KG1 (cell line): ENCODE results near the gene AKR1A1.
"Not testable (repeated sequence)": the region's sequence is repeated elsewhere in the genome, so short reads cannot be mapped to it uniquely, and the experiment has no call there.

Experiments used
- DNase-seq: peaks from one replicate; lab custom pipeline; 2025; lab: John Stamatoyannopoulos, UW

The AKR1A1 gene

DNA sequence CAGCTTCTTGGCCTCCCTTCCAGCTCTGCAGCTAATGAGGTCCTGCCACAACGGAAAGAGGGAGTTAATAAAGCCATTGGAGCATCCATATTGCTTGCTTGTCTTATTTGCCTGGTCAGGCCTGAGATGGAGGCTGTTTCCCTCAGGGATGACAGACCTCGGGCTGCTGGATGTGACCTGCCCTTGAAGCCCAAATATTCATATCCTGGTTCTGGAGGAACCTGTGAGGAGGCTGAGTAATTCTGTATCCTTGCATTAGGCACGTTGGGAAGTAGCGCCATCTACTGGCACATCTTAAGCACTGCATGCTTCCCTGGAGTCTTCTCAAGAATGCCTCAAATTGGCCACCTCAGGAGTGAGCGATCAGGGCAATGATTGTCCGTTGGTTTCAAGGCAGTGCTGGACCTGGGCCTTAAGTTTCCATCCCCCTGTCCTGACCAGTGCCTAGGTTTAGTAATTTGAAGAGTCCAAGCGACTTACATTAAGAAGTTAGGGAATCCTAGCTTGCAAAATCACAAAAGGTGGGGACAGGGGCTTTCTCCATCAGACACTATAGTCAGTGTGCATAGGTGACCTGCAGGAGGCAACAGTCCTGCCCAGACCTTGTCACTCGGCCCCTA is 19.4 kb downstream of the AKR1A1 start:
- DNase-seq, result peak; percentile 21

DNA sequence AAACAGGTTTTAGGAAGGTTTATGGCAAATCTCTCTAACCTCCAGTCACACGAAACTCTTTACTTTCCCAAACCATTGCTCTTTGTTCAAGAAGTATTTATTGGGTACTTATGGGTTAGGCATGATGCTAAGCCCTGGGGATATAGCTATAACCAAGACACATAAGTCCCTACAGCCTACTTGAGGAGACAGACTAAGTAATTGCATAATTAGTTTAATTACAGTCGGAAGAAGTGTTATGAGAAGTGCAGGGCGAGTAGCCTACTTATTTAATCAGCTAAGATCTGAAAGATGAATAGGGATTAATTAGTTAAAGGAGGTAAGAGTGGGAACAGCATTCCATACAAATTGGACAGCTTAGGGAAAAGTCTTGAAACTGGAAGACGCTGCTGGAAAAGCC is 20.0 kb downstream of the AKR1A1 start:
- no peak for DNase-seq

DNA sequence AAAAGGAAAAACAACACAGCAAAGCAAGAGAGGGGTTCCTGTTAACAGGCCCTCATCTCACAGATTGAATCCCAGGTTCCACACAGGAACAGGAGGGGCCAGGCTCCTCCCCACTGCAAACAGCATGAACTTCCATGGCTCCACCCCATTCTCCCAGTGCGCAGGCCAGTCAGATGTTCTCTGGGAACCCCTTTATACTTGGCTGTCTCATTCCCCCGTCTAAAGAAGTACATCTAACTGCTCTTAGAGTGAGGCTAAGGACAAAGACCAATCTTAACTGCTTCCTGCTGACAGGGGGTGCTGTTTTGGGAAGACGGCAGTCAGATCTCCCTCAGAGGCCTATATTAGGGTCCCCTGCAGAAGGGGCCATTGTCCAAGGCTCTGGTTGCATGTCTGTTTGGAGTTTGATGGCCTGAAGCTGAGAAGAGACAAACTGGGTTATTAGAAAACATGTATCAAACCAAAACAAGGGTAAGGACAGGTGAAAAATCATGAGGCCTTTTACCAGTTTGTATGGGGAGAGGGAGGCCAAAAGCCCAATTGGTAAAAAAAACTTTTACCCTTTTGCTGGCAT is 22.7 kb downstream of the AKR1A1 start:
- no peak for DNase-seq

DNA sequence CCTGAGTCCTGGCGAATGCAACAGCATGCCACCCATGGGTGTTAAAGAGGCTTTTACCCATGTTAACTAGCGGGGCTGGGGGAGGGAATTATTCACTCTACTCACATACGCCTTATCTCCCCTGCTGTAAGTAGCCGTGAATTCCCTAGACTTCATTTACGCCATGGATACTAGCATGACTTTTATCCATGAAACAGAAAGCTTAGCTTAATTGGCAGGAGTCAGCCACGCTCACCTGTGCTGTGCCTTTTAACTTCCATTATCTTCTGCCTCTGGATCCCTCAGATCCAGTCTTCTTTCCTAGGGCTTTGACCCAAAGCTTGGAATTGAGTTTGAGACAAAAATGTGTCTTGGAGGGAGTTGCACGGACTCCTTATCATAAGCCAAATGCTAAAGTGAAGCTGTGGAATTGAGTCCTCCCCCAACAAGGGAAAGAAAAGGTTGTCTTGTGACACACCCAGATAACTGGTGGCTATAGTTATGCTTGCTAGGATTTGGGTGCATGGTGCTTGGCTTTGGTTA is 23.5 kb downstream of the AKR1A1 start:
- DNase-seq, result no peak

DNA sequence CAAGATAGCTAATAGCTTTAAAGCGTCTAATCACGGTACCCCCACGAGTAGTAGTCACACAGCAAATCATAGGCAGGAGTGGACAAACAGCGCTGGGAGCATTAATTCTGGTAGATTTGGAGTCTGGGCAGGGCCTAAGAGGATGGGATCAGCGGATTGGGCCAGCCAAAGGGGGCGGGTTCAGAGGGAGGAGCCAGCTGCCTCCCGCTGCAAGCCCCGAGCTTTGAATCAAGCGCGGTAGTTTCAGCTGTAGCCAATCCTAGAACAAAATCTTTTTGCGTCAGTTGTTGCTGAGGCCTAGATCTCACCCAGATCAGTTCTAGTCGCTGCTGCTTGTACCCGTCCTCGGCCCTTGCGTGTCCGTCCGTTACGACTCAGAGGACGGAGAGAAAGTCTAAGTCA is 32.6 kb downstream of the AKR1A1 start:
- peak; percentile 98 for DNase-seq

DNA sequence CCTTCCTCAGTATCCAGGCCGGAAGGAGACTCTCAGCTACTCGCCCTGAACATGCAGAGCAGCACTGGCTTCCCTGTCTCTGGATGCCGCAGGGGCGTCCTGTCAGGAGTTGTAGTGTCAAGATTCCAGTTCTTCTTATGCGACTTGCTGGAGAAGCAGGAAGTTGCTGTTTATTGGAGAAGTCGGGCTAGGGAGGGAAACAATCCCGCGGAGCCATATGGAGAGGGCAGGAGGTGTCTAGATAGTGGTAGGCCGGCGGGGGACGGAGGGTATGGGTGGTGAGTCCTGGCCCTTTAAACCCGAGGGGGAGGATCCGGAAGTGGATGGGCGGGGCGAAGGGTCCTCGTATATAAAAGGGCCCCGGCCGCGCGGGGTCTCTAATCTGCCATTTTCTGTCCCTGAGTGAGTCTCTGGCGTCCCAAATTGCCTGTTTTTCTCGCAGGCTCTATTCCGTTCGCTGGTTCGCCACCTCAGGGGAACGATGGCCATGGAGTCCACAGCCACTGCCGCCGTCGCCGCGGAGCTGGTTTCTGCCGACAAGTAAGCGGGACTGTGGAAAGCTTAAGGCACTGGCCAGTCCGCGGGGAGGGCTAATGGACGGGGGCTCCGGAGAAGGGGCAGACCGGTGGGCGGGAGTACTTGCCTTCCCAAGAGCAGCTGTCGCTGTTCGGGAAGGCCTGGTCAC is 33.2 kb downstream of the AKR1A1 start, which contains the start of gene NASP:
NASP (plus strand) TSS at position 376 of the 685 bp plus-strand sequence; CDS start at position 482, 106 bp downstream.
- peak; percentile 85 for DNase-seq

DNA sequence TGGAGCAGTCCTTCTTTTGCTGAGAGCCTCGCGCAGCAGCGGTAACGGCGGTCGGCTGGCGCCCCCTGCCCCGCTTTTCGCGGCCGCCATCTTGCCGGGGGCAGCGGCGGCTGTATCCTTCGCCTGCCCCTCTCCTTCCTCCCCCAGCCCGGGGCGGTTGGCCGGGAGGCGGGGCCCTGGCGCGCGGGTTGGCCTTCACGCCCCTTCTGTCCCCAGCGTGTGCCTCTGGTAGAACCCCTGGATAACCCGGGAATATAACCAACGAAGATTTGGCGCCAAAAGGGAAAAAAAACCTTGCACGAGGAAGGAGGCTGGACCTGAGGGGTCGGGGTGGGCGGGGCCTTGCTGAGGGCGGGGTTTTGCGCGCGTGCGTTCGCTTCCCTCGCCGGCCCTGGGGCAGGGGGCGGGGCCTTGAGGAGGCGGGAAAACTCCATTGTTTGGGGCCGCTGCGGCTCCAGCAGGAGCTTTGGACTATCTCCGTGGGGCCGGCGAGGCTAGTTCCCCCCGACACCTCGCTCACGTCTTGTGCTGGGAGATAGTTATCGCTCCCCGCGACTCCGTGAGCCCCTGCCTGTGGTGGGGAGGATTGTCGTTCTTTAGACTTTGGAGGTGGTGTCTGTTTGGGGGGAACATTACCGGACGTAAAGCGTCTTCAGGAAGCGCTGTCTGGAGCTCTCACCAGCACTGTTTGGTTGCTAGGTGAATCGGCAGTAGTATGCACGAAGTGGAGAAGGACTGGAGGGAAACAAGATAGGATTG is 33.9 kb downstream of the AKR1A1 start:
- peak; percentile 81 for DNase-seq

DNA sequence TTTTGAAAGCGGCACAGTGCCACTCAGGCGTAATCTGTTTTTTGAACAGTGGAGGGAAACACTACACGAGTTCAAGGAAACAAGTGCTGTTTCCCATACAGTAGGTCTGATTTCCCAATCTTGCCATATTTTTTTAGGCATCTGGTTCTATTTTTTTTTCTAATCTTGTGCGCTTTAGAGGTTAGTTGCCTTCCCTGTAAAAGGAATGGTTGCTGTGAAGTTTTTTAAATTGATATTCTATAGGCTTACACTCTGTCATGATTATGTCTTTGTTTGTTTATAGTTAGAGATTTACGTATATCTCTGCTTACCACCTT is 34.4 kb downstream of the AKR1A1 start:
- DNase-seq, result no peak

DNA sequence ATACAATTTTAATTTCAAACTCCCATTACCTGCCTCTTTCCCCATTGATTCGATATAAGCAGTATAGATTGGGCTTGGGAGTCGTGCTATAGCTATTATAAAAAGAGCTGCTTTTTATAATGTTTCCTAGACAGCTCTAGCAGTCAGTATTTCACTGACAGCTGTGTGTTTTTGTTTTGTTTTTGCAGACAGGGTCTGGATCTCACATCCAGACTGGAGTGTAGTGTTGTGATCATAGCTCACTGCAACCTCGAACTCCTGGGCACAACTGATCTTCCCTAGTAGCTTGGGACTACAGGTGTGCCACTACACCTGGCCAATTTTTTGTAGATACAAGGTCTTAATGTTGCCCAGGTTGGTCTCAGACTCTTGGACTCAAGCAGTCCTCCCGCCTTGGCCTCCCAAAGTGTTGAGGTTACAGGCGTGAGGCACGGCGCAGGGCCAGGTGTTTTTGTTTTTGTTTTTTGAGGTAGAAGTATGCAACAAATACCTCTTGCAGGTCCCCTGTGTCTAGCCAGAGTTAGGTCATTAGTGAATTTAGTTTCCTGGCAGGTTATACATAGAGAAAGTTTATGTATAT is 35.0 kb downstream of the AKR1A1 start:
- DNase-seq, result no peak

DNA sequence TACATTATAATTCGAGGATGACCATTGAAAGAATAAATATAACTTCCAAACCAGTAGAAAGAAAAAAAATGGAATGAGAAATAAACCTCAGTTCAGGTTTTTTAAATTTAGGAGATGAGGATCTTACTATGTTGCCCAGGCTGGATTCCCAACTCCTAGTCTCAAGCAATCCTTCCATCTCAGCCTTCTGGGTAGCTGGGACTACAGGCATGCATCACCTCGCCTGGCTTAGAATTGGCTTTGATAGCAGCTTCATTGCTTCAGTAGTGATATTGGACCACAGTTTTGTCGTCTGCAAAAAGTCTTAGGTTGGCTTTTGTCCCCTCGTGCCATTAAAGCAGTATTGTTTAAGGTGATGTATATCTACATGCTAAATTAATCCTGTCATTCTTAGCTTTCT is 36.1 kb downstream of the AKR1A1 start:
- DNase-seq, result no peak

DNA sequence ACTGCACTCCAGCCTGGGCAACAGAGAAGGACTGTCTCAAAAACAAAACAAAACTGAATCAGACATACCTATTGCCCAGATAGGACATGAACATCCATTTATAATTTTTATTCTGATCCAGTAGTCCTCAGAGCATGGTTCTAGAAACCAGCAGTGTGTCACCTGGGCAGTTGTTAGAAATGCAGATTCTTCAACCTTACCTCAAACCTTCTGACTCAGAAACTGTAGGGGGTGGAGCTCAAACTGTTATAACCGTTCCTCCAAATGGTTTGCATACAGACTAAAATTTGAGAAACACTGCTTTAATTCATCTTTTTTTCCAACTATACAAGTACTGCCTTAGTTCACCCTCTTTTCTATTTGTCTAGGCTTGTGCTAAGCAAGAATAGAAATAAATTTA is 39.2 kb downstream of the AKR1A1 start:
- DNase-seq, result no peak

DNA sequence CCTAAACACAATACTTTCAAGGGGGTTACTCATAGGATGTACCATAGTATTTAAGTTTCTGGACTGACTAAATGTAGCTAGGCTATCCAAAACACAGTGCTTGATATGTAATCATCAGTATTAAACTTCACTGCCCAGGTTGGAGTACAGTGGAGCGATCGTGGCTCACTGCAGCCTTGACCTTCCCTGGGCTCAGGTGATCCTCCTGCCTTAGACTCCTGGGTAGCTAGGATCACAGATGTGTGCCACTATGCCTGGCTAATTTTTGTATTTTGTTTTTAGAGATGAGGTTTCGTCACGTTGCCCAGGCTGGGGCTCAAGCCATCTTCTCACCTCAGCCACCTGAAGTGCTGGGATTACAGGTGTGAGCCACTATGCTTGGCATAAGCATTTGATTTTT is 43.8 kb downstream of the AKR1A1 start:
- DNase-seq, result no peak

DNA sequence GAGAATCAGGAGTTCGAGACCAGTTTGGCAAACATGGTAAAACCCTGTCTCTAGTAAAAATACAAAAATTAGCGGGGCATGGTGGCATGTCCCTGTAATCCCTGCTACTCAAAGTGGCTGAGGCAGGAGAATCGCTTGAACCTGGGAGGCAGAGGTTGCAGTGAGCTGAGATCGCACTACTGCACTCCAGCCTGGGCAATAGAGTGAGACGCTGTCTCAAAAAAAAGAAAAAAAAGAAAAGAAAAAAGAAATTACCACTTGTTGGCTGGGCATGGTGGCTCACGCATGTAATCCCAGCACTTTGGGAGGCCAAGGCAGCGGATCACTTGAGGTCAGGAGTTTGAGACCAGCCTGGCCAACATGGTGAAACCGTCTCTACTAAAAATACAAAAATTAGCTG is 46.1 kb downstream of the AKR1A1 start:
- DNase-seq, result not testable (repeated sequence)

DNA sequence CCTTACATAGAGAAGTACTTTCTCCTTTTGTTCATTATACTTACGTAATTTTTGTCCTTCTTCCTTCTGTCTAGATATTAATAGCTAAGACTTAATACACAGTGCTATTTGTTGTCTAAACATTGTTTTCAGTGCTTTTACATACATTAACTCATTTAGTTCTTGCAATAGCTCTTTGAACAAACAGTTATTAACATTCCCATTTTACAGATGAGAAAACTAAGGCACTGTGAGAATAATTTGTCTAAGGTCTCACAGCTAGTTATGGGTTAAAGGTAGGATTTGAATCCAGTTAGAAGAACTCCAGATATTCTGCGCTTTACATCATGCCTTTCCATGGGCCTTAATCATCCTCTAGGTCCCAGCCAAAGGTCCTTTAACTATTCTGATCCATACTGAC is 53.6 kb downstream of the AKR1A1 start:
- no peak for DNase-seq

DNA sequence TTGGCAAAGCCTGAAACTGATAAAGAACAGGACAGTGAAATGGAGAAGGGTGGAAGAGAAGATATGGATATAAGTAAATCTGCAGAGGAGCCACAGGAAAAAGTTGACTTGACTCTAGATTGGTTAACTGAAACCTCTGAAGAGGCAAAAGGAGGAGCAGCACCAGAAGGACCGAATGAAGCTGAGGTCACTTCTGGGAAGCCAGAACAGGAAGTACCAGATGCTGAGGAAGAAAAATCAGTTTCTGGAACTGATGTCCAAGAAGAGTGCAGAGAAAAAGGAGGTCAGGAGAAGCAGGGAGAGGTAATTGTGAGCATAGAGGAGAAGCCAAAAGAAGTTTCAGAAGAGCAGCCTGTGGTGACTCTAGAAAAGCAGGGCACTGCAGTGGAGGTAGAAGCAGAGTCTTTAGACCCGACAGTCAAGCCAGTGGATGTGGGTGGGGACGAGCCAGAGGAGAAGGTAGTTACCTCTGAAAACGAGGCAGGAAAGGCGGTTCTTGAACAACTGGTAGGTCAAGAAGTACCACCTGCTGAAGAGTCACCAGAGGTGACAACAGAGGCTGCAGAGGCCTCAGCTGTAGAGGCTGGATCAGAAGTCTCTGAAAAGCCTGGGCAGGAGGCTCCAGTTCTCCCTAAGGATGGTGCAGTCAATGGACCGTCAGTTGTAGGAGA is 56.9 kb downstream of the AKR1A1 start:
- no peak for DNase-seq

DNA sequence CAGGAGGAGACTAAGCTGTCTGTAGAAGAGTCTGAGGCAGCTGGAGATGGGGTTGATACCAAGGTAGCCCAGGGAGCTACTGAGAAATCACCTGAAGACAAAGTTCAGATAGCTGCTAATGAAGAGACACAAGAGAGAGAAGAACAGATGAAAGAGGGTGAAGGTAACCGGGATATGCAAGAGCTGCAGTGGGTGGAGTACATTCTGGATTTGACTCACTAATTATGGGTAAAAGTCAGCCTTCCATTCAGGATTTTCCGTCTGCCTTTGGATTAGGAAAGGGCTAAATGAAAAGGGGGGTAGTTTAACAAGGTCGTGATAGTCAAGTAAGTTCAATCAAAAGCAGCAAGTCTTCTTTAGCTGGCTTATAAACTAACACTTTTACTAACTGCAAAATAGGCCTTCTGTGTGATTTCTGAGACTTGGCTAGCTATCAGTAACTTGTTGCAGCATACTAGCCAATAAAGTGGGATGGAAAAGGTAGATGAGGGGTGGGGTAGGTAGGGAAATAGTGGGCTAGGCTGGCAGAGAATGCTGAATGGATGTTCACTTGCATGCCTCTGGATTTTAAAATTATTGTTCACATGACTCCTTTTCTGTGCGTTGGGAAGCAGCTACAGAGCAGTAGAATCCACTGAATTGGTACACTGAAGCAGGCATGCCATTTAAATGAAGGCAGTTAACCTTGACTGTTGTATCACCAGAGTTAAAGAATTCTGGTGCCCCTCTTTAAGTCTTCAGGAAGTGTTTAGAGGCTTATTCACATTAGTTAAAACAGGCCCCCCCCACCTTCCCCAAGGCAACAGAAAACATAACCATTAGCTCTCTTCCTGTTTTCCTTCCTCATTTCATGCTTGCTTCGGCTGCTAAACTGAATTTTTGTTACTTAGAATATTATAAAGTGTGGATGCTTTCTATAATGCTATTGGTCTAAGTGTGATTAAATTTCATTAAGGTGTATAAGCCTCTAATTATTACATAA is 57.8 kb downstream of the AKR1A1 start:
- no peak for DNase-seq

DNA sequence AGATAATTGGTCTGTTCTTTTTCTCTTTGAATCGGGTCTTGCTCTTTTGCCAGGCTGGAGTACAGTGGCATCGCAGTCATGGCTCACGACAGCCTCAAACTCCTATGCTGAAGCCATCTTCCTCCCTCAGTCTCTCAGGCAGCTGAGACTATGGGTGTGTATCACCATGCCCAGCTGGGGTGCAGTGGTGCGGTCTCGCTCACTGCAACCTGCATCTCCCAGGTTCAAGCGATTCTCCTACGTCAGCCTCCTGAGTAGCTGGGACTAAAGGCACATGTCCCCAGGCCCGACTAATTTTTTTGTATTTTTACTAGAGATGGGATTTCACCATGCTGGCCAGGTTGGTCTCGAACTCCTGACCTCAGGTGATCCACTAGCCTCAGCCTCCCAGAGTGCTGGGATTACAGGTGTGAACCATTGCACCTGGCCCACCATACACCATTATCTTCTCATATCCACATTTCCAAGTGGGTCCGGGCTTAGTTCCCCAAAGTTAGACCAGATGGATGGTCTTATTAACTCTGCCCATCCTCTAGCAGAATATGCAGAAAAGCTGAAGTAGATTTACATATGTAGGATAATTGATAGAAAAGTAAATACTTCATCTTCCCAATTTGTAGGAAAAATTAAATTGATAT is 60.1 kb downstream of the AKR1A1 start:
- no peak for DNase-seq

DNA sequence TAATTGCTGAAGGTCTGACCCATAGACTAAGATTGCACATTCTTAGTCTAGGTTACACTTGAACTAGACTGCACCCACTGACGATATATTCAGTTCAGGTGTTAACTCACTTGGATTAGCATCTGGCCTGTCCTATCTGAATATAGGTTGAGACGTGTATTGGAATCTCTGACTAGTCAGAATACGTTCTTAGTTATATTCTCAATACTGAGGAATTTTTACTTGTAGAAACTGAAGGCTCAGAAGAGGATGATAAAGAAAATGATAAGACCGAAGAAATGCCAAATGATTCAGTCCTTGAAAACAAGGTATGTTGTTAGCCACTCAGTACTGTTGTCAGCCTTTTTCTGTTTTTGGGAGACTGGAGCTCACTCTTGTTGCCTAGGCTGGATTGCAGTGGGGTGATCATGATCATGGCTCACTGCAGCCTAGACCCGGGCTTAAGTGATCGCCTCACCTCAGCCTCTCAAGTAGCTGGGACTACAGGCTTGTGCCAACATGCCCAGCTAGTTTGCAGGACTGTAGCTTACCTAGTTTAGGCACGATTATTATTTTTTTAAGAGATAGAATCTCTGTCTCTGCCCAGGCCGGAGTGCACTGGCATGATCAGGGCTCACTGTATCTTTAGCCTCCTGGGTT is 62.4 kb downstream of the AKR1A1 start:
- DNase-seq, result no peak

DNA sequence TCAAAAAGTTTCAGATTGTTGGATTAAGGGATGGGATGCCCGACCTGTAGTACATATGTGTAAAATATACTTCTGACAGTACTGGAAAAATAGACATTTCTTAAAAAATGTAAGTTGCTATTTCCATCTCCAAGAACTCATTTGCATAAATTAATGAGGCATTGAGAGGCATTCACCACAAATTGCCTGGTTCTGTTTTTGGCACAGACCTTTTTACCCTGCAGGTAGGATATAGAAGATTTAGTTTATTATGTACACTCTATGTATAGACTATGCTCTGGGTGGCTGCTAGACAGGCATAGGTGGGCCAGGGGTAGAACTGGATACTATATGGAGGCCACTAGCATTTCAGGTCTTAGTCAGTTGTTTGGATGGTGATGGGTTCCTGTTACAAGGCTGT is 65.3 kb downstream of the AKR1A1 start:
- no peak for DNase-seq

DNA sequence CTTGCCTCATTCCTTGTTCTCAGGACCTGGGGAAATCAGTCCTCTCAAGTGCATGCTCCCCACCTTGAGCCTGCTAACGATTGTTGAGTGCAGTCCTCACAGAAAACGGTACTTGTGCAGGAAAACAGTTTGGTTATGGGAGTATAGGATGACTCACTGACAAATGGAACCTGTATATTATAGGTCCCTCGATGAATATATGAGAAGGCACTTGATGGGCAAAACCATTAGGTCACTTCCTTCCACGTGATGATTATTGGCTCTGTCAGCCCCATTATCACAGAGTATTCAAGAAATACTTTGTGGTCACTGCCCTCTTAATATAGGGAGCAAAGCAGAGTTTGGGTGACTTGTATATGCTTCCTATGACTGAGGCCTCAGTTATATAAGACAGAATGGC is 67.0 kb downstream of the AKR1A1 start:
- DNase-seq, result no peak
